ENCODE data around the gene PCDHGC3. TPM values are rescaled to one million over a fixed set of nuclear protein-coding genes. Genes with fewer than 3 reads are reported as not detected.
A peak's percentile ranks its signal among the peaks of the same experiment; 100 is the strongest.

PCDHGC3 gene
- total RNA-seq, 4 donors from 2014 or later, result 30.0 to 73.4 (median 60.4) TPM

DNA sequence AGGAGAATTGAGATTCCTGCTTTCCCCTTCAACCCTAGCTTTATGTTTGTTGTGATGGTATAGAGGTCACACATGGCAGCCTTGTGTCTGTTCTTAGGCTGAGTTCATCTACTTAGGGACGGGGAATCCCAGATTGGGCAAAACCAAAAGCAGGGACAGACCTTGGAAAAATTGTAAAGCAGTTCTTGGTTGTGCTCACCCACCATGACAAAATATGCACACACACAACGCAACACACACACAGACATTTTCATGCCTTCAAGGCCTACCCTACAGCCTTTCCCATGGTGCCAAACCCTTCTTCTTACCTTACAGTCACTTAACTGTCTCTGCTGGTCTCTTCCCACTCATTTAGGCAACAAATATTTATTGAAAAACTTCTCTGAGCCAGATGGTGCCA is 27.9 kb downstream of the PCDHGC3 start:
- H3K9me3 ChIP-seq, result no peaks in the 10 kb centered on the region
- H3K27ac ChIP-seq, result no peak overlapping the region
- H3K27me3 ChIP-seq, result no peaks in the 10 kb centered on the region
- TF ChIP-seq POLR2AphosphoS5 (IDR thresholded peaks at IDR 0.05) (no peak), POLR2A (IDR thresholded peaks at IDR 0.05) (no peak), EP300 (IDR thresholded peaks at IDR 0.05) (no peak)
- TF ChIP-seq, protein P1, sequence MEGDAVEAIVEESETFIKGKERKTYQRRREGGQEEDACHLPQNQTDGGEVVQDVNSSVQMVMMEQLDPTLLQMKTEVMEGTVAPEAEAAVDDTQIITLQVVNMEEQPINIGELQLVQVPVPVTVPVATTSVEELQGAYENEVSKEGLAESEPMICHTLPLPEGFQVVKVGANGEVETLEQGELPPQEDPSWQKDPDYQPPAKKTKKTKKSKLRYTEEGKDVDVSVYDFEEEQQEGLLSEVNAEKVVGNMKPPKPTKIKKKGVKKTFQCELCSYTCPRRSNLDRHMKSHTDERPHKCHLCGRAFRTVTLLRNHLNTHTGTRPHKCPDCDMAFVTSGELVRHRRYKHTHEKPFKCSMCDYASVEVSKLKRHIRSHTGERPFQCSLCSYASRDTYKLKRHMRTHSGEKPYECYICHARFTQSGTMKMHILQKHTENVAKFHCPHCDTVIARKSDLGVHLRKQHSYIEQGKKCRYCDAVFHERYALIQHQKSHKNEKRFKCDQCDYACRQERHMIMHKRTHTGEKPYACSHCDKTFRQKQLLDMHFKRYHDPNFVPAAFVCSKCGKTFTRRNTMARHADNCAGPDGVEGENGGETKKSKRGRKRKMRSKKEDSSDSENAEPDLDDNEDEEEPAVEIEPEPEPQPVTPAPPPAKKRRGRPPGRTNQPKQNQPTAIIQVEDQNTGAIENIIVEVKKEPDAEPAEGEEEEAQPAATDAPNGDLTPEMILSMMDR (IDR thresholded peaks at IDR 0.05), result no peak
- H3K4me3 ChIP-seq, result no peak overlapping the region
- 84% methylated on average over 2 of the region's 2 CpGs for WGBS
- H3K4me1 ChIP-seq, result peaks cover 20% of the 10 kb centered on the region
- DNase-seq (ENCODE audit: low spot score in 2 of 2), result no peak
- peaks cover 30% of the 10 kb centered on the region for H3K36me3 ChIP-seq

DNA sequence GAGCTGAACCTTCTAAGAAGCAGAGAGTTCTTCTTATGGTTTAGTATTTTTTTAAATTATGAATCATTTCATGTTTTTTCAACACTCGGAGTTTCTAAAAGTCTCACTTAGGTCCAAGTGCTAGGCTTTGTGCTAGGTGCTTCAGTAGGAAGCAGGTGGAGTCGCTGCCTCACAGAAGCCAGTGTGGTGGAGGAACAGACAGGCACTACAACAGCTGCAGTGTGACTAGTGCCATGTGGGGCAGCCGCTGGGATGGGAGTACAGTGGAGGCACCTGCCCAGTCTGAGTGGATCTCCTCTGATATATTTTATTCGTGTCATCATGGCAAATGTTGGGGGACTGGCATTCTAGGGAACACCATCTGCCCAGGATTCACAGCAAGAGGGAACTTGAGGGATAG is 28.4 kb downstream of the PCDHGC3 start:
- TF ChIP-seq EP300 (IDR thresholded peaks at IDR 0.05), result no peak
- TF ChIP-seq POLR2AphosphoS5 (IDR thresholded peaks at IDR 0.05), result no peak
- no peak for TF ChIP-seq POLR2A (IDR thresholded peaks at IDR 0.05)
- TF ChIP-seq, protein P1 (IDR thresholded peaks at IDR 0.05), result no peak
- WGBS, result 95% methylated on average over 4 of the region's 4 CpGs
- H3K4me3 ChIP-seq, result no peak overlapping the region
- H3K27ac ChIP-seq, result no peak overlapping the region
- peaks cover 24% of the 10 kb centered on the region for H3K4me1 ChIP-seq
- no peaks in the 10 kb centered on the region for H3K9me3 ChIP-seq
- DNase-seq (ENCODE audit: low spot score in 2 of 2), result no peak
- H3K27me3 ChIP-seq, result no peaks in the 10 kb centered on the region
- peaks cover 30% of the 10 kb centered on the region for H3K36me3 ChIP-seq

DNA sequence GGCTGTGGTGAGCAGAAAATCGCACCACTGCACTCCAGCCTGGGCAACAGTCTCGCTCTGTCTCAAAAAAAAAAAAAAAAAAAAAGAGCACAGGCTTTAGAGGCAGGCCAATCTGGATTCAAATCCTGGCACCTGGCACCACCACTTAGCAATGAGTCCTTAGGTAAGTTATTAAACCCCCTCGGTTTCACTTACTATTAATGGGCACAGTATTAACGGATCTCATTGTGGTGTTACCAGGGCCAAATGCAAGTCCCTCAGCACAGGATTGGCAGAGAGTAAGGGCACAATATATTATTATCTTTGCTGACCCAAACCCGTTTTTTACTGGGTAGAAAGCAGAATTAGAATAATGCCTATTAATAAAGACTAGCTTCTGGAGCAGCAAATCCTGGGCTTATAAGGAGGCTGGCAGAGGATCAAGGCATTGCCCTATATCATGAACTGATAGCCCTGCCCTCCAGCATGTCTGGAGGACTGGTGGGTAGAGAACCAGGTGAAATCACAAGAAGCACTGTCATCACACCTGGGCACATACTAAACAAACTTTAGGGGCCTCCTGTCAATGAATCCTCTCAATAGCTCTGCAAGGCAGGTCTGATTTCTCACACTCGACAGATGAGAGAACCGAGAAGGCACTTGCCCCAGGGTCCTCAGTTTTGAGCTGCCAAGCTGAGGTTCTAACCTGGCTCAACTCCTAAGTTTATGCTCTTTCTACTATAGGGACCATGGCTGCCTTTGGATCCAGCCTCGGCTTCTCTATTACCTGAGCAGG is 30.8 kb downstream of the PCDHGC3 start:
- Histone ChIP-seq H3K27me3 (no peaks in the 10 kb centered on the region), H3K36me3 (peaks cover 48% of the 10 kb centered on the region), H3K9me3 (no peaks in the 10 kb centered on the region), H3K27ac (peak overlapping the region; percentile 83), H3K4me3 (no peak overlapping the region), H3K4me1 (peaks cover 32% of the 10 kb centered on the region)
- no peak for DNase-seq (ENCODE audit: low spot score in 2 of 2)
- TF ChIP-seq, protein P1 (IDR thresholded peaks at IDR 0.05), result no peak
- TF ChIP-seq EP300 (IDR thresholded peaks at IDR 0.05) (no peak), POLR2AphosphoS5 (IDR thresholded peaks at IDR 0.05) (no peak), POLR2A (IDR thresholded peaks at IDR 0.05) (no peak)
- 77% methylated on average over 8 of the region's 8 CpGs for WGBS

DNA sequence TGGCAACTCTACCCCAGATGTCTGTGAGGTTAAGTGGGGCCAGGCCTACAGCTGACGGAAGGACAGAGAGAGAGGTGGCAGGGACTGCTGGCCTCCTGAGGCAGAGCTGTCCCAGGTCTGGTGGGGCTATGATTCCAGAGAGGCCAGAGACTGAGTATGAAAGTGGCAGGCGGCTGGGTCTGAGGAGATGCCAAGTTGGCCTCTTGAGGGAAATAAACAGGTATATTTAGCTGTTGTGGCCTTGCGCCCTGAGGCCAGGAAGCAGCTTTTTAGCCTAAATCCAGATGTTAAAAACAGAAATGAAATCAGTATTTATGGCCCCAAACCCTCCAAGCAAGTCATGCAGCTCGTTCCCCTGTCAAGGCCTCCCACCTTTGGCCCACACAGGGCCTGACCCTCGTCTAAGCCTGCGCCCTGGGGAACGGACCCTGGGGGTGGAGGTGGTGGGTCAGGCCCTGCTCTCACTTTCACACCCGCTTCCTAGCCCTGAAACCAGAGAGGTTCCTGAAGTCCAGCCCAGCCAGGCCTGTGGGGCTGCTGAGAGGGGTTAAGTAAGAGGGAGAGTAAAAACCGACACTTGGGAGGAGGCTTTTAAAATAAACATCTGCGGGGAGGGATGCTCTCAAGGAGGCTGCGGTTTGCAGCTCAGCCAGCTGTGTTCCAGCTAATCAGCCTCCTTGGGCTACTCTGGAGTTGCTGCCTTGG is 31.8 kb downstream of the PCDHGC3 start:
- 58% methylated on average over 11 of the region's 11 CpGs for WGBS
- peaks cover 47% of the 10 kb centered on the region for H3K36me3 ChIP-seq

More for the DNA sequence above, 31.8 kb downstream of the PCDHGC3 start:
- peak overlapping the region; percentile 32 for H3K4me3 ChIP-seq
- H3K4me1 ChIP-seq, result peaks cover 39% of the 10 kb centered on the region
- H3K27ac ChIP-seq, result peak overlapping the region; percentile 83
- no peaks in the 10 kb centered on the region for H3K9me3 ChIP-seq
- no peak for TF ChIP-seq EP300 (IDR thresholded peaks at IDR 0.05)
- TF ChIP-seq POLR2A (IDR thresholded peaks at IDR 0.05), result no peak
- TF ChIP-seq, protein P1 (IDR thresholded peaks at IDR 0.05), result no peak
- no peak for TF ChIP-seq POLR2AphosphoS5 (IDR thresholded peaks at IDR 0.05)
- DNase-seq (ENCODE audit: low spot score in 2 of 2), result no peak
- no peaks in the 10 kb centered on the region for H3K27me3 ChIP-seq
